A673 (cell line): ENCODE data around the gene TMPRSS11F.

ENCODE experiments used
- EZH2 ChIP-seq: fragments of 200-600 bp; sonication (generic); IDR thresholded peaks from 2 replicates; pipeline ENCODE4 v1.6.1; 2017; ENCODE audit warnings: borderline replicate concordance, low read depth, mild to moderate bottlenecking, mixed read lengths, antibody characterized with exemption, low read length; ENCODE audit not compliant: poor library complexity, severe bottlenecking
- TF ChIP-seq, protein P1 (sequence below): fragments of 300-800, 200-600 bp; sonication (generic); conservative IDR thresholded peaks from 2 replicates; pipeline ENCODE4 v1.5.1; 2017; ENCODE audit warnings: low read depth, mild to moderate bottlenecking, antibody characterized with exemption, low read length, moderate library complexity, mixed read lengths

DNA sequence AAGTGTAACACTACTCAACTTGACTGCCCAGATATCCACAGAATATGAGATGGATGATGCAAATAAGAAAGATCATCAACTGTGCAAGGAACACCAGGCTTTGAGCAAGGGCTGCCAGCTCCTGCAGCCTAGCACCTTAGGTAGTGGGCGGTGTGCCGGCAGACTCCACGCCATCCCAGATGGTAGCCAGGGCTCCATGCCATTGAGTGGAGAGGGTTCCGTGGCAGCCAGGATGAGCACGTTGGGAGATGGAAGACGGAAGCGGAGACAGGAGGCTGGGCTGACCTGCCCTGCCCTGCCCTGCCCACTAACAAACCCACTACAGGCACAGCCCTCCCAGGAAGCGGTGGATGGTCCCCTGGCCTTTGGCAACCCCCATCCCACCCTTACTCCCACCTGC, 51.9 kb downstream of the TMPRSS11F start:
- TF ChIP-seq, protein P1, sequence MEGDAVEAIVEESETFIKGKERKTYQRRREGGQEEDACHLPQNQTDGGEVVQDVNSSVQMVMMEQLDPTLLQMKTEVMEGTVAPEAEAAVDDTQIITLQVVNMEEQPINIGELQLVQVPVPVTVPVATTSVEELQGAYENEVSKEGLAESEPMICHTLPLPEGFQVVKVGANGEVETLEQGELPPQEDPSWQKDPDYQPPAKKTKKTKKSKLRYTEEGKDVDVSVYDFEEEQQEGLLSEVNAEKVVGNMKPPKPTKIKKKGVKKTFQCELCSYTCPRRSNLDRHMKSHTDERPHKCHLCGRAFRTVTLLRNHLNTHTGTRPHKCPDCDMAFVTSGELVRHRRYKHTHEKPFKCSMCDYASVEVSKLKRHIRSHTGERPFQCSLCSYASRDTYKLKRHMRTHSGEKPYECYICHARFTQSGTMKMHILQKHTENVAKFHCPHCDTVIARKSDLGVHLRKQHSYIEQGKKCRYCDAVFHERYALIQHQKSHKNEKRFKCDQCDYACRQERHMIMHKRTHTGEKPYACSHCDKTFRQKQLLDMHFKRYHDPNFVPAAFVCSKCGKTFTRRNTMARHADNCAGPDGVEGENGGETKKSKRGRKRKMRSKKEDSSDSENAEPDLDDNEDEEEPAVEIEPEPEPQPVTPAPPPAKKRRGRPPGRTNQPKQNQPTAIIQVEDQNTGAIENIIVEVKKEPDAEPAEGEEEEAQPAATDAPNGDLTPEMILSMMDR: no peak
- TF ChIP-seq EZH2: no peak
